HG02870 (cell line): ENCODE results near the gene DUXB.
A peak's percentile ranks its signal among the peaks of the same experiment; 100 is the strongest.

Experiments
- ATAC-seq: cut with Tn5 transposase; IDR thresholded peaks from one replicate; pipeline ENCODE4 v1.9.1; 2021; ENCODE audit warnings: mild to moderate bottlenecking, moderate library complexity; ENCODE audit not compliant: unreplicated experiment

DUXB gene

GRCh38 chr16:75701361-75701760 lies at the start of gene DUXB:
TSS of gene DUXB (minus strand) at chr16:75701461. CDS start at chr16:75701418, 43 bp downstream.
- no peak for ATAC-seq

GRCh38 chr16:75750528-75750927 lies 49.3 kb upstream of the DUXB start:
- no peak for ATAC-seq

GRCh38 chr16:75746359-75746758 lies 45.1 kb upstream of the DUXB start:
- ATAC-seq = no peak

- ATAC-seq = peak; percentile 93
Measured at GRCh38 chr16:75745823-75746222, 44.6 kb upstream of the DUXB start.

- ATAC-seq = peak; percentile 41
Measured at GRCh38 chr16:75745242-75745641, 44.0 kb upstream of the DUXB start.

- no peak for ATAC-seq
Measured at GRCh38 chr16:75742424-75743047, 41.3 kb upstream of the DUXB start.

GRCh38 chr16:75733305-75734211 lies 32.3 kb upstream of the DUXB start:
- no peak for ATAC-seq

- no peak for ATAC-seq
Measured at GRCh38 chr16:75732871-75733270, 31.6 kb upstream of the DUXB start.

- no peak for ATAC-seq
Measured at GRCh38 chr16:75727221-75727620, 26.0 kb upstream of the DUXB start.

- no peak for ATAC-seq
Measured at GRCh38 chr16:75726390-75726789, 25.1 kb upstream of the DUXB start, which contains the start of gene CPHXL. TSS of gene CPHXL (minus strand) at chr16:75726490. CDS start at chr16:75726442, 48 bp downstream.

- ATAC-seq = no peak
Measured at GRCh38 chr16:75718452-75718851, 17.2 kb upstream of the DUXB start.

GRCh38 chr16:75714661-75715060 lies 13.4 kb upstream of the DUXB start:
- no peak for ATAC-seq

- ATAC-seq = no peak
Measured at GRCh38 chr16:75710344-75710743, 9.1 kb upstream of the DUXB start.

GRCh38 chr16:75703306-75703705 lies 2.0 kb upstream of the DUXB start:
- no peak for ATAC-seq

- ATAC-seq = no peak
Measured at GRCh38 chr16:75702242-75702641, 981 bp upstream of the DUXB start.

GRCh38 chr16:75697571-75697970 lies 3.7 kb downstream of the DUXB start:
- ATAC-seq = no peak

- no peak for ATAC-seq
Measured at GRCh38 chr16:75695708-75696107, 5.6 kb downstream of the DUXB start.

- peak; percentile 50 for ATAC-seq
Measured at GRCh38 chr16:75687361-75687760, 13.9 kb downstream of the DUXB start.

- no peak for ATAC-seq
Measured at GRCh38 chr16:75682308-75682707, 19.0 kb downstream of the DUXB start.

- no peak for ATAC-seq
Measured at GRCh38 chr16:75679366-75679765, 21.9 kb downstream of the DUXB start.

- no peak for ATAC-seq
Measured at GRCh38 chr16:75676909-75677308, 24.4 kb downstream of the DUXB start, which contains the start of gene CPHXL2. TSS of gene CPHXL2 (minus strand) at chr16:75677009. CDS start at chr16:75676999, 10 bp downstream.

- no peak for ATAC-seq
Measured at GRCh38 chr16:75667503-75667902, 33.8 kb downstream of the DUXB start.
